Right kidney (tissue), 9 donors: ENCODE measurements around the gene SPARCL1.
"Not testable (repeated sequence)": the region's sequence is repeated elsewhere in the genome, so short reads cannot be mapped to it uniquely, and the experiment has no call there.

Experiments used
- DNase-seq: peaks from one replicate; pipeline ENCODE4 v3.0.0-alpha.2; 2016
- long read RNA-seq, 8 donors: transcript quantifications; one replicate each; lab custom pipeline, GENCODE V29; 2026

The SPARCL1 gene
- long read RNA-seq, donor 1, partial matches to known transcripts, result 5 of 7 reads
- long read RNA-seq, donor 1, other reads (novel, unspliced or antisense), result 0 of 7 reads
- long read RNA-seq, donor 2, partial matches to known transcripts, result 5 of 5 reads
- long read RNA-seq, donor 2, other reads (novel, unspliced or antisense), result 0 of 5 reads
- long read RNA-seq, donor 3, result 0 reads
- long read RNA-seq, donor 4, partial matches to known transcripts, result 7 of 7 reads
- long read RNA-seq, donor 4, other reads (novel, unspliced or antisense), result 0 of 7 reads
- long read RNA-seq, donor 5, partial matches to known transcripts, result 0 of 2 reads
- long read RNA-seq, donor 5, other reads (novel, unspliced or antisense), result 0 of 2 reads
- long read RNA-seq, donor 6, result 0 reads
- long read RNA-seq, donor 7, result 0 reads
- long read RNA-seq, donor 8, partial matches to known transcripts, result 8 of 12 reads
- long read RNA-seq, donor 8, other reads (novel, unspliced or antisense), result 0 of 12 reads

GRCh38 chr4:87529187-87529586 lies at the start of gene SPARCL1:
TSS of gene SPARCL1 (minus strand) at chr4:87529376. CDS start at chr4:87499574, 29,802 bp downstream.
- DNase-seq, result no peak

GRCh38 chr4:87575983-87576382 lies 46.8 kb upstream of the SPARCL1 start:
- no peak for DNase-seq

GRCh38 chr4:87575408-87575807 lies 46.2 kb upstream of the SPARCL1 start:
- DNase-seq, result no peak

- DNase-seq, result no peak
These were observed 45.8 kb upstream of the SPARCL1 start for GRCh38 chr4:87574996-87575395.

- not testable (repeated sequence) for DNase-seq
These were observed 45.2 kb upstream of the SPARCL1 start for GRCh38 chr4:87574376-87574775.

DNA sequence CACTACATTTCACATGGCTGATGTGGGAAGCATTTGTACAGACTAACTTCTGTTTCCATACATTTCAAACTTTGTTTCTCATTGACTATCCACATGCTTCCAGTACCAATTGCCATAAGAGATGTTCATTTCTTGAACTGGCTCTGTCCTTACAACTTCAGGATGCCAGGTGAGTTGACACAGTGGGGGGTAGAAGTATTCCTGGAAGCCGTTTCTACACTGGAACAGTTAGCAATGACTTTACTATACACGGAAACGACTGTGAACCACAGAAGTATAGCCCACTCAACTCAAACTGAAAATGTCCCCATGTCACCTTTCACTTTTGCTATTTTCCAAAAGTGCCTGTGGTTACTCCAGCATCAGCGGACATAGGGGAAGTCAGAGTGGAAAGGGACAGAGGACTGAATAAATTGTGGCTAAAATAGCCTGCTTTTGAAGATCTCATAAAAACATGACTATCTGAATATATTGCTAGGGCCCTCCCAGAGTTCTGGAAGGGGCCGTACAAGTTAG lies 41.2 kb upstream of the SPARCL1 start:
- DNase-seq, result no peak

- no peak for DNase-seq
These were observed 38.0 kb upstream of the SPARCL1 start for GRCh38 chr4:87567191-87567590.

DNA sequence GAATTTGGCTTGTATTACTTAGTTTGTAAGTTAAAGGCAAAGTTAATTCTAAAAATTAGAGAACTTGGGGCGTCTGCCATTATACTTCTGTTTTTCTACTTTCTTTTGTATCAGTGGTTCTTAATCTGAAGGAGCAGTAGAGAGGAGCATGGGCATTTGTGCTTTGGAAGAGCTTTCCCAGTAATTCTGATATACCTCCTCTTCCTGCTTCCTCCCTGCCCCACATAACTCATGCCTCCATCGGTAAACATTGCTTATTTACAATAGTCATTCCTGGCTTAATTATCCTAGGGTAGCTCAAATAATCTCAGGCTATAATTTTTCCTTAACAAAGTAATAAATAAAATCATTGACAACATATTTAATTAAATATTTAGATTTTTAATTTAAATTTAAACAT lies 37.1 kb upstream of the SPARCL1 start:
- no peak for DNase-seq

- DNase-seq, result no peak
These were observed 36.6 kb upstream of the SPARCL1 start for GRCh38 chr4:87565746-87566145.

DNA sequence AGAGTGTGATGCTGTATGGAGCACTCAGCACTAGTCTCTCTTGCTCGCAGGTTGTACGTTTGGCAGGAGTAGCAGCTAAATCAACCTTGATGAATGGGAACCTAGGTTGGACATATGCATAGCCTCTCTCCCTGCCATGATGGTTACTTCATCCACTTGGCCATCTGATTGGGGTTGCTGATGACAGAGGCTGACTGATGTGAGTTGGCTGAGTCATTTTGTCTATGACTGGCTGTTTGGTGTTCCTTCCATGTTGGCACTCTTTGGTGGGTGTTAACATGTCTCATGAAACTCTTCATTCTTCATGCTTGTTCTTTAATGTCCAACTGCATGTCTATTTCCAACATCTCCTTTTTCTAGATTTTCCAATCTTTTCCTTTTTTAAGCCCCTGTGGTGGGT lies 31.6 kb upstream of the SPARCL1 start:
- DNase-seq, result no peak

GRCh38 chr4:87559090-87559837 lies 30.1 kb upstream of the SPARCL1 start:
- no peak for DNase-seq

- no peak for DNase-seq
These were observed 28.2 kb upstream of the SPARCL1 start for GRCh38 chr4:87557348-87557747.

DNA sequence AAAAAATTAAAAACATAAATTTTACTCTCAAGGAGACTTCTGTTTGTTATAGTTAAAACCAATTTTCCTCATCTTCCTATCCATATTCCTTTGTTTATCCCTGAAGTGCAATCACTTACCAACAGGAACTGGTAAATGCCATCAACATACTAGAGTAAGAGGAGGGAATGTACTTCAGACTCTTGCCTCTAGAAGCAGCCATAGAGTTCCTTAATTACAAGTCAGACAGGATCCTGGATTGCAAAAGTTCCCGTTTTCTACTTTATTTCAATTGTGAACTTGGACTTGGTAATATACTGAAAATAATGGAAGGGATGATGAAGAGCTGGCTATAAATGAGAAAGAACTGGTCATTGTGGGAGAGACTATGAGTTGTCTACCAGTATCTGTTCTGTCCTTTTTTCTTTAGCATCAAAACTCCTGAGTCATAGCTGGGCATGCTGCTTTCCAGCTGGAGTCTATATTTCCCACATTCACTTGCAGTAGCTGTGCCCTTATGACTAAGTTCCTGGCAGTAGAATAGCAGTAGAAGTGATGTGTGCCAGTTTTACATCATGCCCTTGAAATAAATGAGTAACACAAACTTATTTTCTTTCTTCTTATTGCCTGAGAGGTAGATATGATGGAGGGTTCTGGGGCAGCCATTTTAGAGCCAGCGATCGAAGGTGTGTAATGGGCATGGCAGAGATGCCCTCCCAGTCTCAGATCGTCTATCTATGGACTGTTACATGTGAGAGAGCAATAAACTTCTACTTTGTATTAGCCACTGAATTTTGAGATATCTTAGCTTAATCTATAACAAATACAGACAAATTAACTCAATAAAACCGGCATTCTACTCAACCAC lies 26.8 kb upstream of the SPARCL1 start:
- DNase-seq, result no peak

DNA sequence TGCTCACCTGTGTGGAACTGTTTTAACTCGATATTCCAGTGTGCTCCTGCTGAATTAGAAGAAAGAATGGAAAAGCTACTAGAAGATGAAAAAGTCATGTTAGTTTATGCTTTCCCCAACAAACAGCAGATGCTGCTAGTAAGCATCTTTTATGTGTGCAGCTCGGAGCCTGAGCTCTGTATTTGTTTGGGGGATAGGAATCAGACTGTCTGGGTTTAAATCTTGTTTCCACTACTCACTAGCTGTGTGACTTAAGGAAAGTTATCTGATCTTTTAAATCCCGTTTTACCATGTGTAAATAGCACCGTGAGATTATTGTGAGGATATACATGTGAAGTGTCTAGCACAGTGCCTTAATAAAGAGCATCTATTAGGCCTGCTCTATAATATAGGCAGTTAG lies 24.0 kb upstream of the SPARCL1 start:
- DNase-seq, result no peak

DNA sequence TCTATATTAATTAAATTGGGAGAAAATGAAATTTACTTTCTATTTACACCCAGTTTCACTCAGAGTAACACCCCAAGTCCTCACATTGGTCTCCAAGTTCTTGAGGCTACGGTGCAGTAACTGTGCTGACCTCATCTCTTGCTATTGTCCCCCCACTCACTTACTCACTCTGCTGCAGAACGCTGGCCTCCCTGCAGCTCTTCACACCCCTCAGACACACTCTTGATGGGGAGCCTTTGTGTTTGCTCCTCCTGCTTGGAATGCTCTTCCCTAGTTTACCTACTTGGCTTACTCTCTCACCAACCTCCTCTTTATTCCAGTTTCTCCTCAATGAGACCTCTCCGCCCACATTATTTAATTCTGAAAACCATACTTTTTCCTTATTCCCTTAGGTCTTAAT lies 22.2 kb upstream of the SPARCL1 start:
- no peak for DNase-seq

- DNase-seq, result no peak
These were observed 18.0 kb upstream of the SPARCL1 start for GRCh38 chr4:87547016-87547708.

- no peak for DNase-seq
These were observed 15.9 kb upstream of the SPARCL1 start for GRCh38 chr4:87545052-87545451.

DNA sequence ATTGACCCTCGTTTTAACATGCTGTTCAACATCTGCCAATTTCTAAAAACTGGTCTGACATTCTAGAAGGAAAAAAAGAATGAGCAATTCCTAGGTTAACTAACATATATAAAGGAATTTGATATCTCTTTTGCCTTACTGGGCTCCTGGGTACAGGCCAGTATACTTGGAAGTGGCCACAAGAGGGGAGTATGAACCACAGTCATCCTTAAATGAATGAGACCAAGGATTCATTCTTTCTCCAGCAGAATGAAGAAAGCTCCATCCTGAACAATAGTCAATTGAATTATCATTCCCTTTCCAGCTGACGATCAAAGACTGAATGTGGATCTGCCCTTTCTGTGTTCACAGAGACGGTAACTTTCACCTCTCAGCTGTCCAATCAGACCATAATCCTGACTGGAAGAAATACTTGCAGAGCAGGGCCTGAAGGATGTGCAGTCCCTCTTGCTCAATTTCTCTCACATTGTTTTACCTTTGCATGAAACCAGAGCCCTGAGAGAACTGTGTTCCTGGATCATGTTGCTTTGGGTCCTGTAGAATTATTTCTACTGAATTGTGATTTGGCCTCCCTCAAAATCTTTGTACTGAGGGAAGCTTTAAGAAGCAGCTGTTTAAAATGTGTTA lies 14.8 kb upstream of the SPARCL1 start:
- no peak for DNase-seq

DNA sequence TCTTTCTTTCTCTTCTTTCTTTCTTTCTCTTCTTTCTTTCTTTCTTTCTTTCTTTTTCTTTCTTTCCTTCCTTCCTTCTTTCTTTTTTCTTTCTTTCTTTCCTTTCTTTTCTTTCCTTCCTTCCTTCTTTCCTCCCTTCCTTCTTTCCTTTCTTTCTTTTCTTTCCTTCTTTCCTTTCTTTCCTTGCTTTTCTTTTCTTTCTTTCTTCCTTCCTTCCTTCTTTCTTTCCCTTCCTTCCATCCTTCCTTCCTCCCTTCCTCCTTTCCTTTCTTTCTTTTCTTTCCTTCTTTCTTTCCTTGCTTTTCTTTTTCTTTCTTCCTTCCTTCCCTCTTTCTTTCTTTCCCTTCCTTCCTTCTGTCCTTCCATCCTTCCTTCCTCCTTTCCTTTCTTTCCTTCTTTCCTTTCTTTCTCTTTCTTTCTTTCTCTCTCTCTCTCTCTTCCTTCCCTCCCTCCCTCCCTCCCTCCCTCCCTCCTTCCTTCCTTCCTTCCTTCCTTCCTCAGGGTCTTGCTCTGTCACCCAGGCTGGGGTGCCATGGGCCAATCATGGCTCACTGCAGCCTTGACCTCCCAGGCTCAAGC lies 13.6 kb upstream of the SPARCL1 start:
- no peak for DNase-seq

- no peak for DNase-seq
These were observed 13.0 kb upstream of the SPARCL1 start for GRCh38 chr4:87541956-87542709.
